Coronary artery (tissue), 2 donors: ENCODE results near the gene GPR132.
A peak's percentile ranks its signal among the peaks of the same experiment; 100 is the strongest.

ENCODE experiments used
- DNase-seq: peaks from one replicate; pipeline ENCODE4 v3.0.0-alpha.2; 2017; ENCODE audit warnings: low spot score
- H3K27ac ChIP-seq, 2 donors: fragments of 200-600 bp; sonication (generic); one replicate each; pipeline ENCODE4 v1.5.1; 2016 to 2019
- H3K4me3 ChIP-seq: fragments of 200-600 bp; sonication (generic); 2 replicates; pipeline ENCODE4 v1.5.1; 2016; ENCODE audit warnings: mild to moderate bottlenecking, moderate library complexity
- CTCF ChIP-seq: fragments of 200-600 bp; sonication (generic); IDR thresholded peaks from one replicate; pipeline ENCODE4 v1.5.1; 2019; ENCODE audit warnings: antibody characterized with exemption

Gene GPR132

DNA sequence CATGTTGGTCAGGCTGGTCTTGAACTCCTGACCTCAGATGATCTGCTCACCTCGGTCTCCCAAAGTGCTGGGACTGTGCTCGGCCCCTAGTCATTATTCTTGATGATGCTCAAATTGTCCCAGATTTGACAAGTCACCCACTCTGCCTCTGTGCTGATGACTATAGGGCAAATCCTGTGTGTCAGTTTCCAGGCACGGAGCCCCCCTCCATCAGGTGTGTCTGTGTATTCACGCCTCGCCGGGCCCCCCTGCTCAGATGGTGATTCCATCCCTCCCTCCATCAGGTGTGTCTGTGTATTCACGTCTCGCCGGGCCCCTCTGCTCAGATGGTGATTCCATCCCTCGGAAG lies 4.3 kb upstream of the GPR132 start:
- H3K27ac ChIP-seq: peak overlapping the region in 1 of 2 donors; percentile 66
- H3K4me3 ChIP-seq: no peak overlapping the region
- TF ChIP-seq CTCF: no peak
- DNase-seq: no peak

GRCh38 chr14:105068818-105069217 lies 3.6 kb upstream of the GPR132 start:
- Histone ChIP-seq H3K4me3 (no peak overlapping the region), H3K27ac (no peak overlapping the region)
- TF ChIP-seq CTCF: no peak
- DNase-seq: no peak

- no peak for DNase-seq
- no peak overlapping the region for H3K27ac ChIP-seq
- no peak for TF ChIP-seq CTCF
- no peak overlapping the region for H3K4me3 ChIP-seq
These were observed 2.7 kb upstream of the GPR132 start for GRCh38 chr14:105067969-105068301.

DNA sequence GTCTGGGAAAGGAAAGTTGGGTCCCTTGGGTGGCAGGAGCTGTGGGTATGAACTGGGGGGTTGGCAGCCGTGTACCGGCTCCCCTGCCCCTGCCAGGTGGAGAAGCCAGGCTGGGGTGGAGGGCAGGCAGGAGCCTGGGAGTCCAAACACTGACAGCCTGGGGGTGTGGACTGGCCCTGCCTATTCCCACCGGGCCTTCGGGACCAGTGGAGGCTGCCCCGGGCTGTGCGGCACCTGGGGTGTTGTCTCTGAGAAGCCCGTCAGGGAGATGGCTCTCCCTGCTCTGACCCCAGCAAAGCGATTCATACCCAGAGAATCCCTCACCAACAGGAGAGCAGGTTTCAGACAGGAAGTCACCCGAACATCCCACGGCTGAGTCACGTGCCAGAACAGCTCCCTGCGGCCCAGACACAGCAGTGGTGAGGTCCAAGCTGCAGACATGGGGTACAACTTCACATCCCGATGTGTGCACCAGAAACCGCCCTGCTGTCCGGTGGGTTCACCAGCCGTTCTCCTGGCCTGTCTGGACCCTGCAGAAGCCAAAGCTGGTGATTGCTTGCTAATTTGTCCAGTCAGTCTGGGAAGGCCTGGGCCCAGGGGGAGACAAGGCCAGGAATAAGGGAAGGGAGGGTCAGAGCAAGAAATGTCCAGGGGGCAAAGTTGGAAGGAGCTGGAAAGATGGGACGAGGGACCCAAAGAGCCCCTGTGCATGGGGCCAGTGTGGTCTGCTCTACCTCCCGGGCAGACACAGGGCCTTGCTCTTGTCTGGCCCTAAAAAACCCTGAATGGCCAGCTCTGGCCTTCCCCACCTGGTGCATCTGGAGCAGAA lies 2.1 kb upstream of the GPR132 start:
- H3K4me3 ChIP-seq: no peak overlapping the region
- no peak for TF ChIP-seq CTCF
- no peak overlapping the region for H3K27ac ChIP-seq
- DNase-seq: no peak

DNA sequence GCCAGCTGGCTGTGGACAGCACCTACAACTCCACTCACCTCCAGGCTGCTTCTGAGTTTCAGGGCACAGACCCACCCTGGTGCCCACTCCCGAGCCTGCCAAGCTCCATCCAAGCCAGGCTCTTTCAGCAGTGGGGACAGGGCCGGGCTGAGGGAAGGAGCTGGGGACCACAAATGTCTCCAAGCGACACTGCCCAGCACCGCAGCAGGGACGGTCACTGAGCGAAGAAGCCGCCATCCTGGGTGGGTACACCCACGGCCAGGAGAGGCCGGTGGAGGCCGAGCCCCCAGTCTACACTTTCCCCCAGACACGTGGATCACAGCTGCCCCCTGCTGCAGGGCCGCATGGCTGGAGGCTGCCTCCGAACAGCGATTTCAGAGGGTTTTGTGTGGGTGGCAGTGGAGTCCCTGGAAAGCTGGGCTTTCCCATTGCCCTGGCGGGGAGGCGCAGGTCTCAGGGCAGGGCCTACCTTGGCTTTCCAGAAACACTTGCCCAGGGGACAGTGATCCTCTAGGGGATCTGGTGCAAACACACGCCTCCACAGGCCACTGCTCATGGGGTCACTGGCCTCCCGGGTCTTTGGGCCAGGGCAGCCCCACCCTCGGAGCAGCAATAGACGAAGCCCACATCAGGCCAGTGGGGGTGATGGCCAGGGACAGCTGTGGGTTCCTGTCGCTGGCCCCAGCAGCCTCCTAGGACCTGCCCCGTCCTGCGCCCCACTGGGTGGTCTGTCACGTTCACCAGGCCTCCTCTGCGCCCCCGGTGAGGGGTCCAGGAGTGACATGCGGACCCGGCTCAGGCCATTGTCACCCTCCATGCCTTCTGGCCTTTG lies 1.2 kb upstream of the GPR132 start:
- no peak for TF ChIP-seq CTCF
- H3K27ac ChIP-seq: no peak overlapping the region
- DNase-seq: no peak
- H3K4me3 ChIP-seq: no peak overlapping the region

GRCh38 chr14:105064721-105065143 lies 498 bp downstream of the GPR132 start:
- DNase-seq: peak; percentile 75

More at GRCh38 chr14:105064721-105065143, 498 bp downstream of the GPR132 start:
- TF ChIP-seq CTCF: no peak
- Histone ChIP-seq H3K27ac (peak overlapping the region in 1 of 2 donors; percentile 80), H3K4me3 (peak overlapping the region; percentile 55)
